Measurements from ENCODE around the gene EIF2AK2. TPM values are rescaled to one million over a fixed set of nuclear protein-coding genes. Genes with fewer than 3 reads are reported as not detected.

Gene EIF2AK2
- total RNA-seq, 5 donors from 2014 or later (not counting 1 experiment from before 2014, with no cell fraction given): 21.7 to 37.5 (median 31.3) TPM

DNA sequence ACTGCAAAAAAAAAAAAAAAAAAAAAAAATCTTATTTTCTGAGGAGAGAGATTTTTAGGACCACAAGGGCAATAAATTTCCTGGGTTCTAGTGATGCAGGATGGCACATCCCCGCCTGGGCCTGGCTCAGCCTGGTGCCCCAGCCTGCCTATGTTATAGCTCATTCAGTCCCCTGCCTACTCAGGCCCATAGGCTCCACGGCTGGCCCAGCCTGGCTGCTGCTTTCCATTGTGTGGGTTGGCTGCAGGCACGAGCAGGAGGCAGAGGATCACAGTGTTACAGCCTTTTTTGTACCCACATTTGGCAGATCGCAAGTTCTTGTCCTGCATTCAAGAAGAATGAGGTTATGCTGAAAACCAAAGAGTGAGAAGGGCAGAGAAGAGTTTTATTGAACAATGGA, 34.5 kb upstream of the EIF2AK2 start:
- H3K9me3 Mint-ChIP-seq: no peaks in the 10 kb centered on the region
- no peaks in the 10 kb centered on the region for H3K27me3 ChIP-seq (replicated peaks in 1 of 2; ENCODE audit: control insufficient read depth in 2 of 2, extremely low read depth in 1 of 2, insufficient read depth in 2 of 2, low read length in 1 of 2)
- 85% methylated on average over 3 of the region's 4 CpGs for WGBS (ENCODE audit: insufficient coverage)
- H3K4me3 ChIP-seq (ENCODE audit: control insufficient read depth in 1 of 2, extremely low read depth in 1 of 2, low read length in 1 of 2): no peak overlapping the region
- H3K27ac Mint-ChIP-seq: no peak overlapping the region
- POLR2A ChIA-PET: no interaction called here
- CTCF ChIA-PET: interaction anchor here in 1 of 2 donors (0.5 kb wide), 1 partner anchor 1797 kb away, joined by 3 read pairs; no protein-coding TSS in a partner anchor
- H3K4me3 Mint-ChIP-seq: no peak overlapping the region
- no peak for DNase-seq
- H3K36me3 Mint-ChIP-seq: peaks cover 1% of the 10 kb centered on the region
- H3K9me3 ChIP-seq: no peaks in the 10 kb centered on the region
- H3K27ac ChIP-seq (ENCODE audit: low read length): no peak overlapping the region
- no peaks in the 10 kb centered on the region for H3K36me3 ChIP-seq (ENCODE audit: control insufficient read depth in 2 of 2, extremely low read depth in 1 of 2, insufficient read depth in 1 of 2, low read length in 1 of 2)
- peaks cover 2 to 3% (median 2%) of the 10 kb centered on the region in 3 donors for H3K4me1 Mint-ChIP-seq
- H3K4me1 ChIP-seq (ENCODE audit: control insufficient read depth in 1 of 2, extremely low read depth in 1 of 2, insufficient read depth in 2 of 2, low read length in 2 of 2): peaks cover 0 to 6% of the 10 kb centered on the region in 2 experiments
- peaks cover 3 to 5% of the 10 kb centered on the region in 2 donors for H3K27me3 Mint-ChIP-seq
- ATAC-seq (replicated peaks in 1 of 4): no peak

GRCh38 chr2:37190290-37190689, 33.5 kb upstream of the EIF2AK2 start:
- no peaks in the 10 kb centered on the region for H3K9me3 ChIP-seq
- DNase-seq (no peak), ATAC-seq (replicated peaks in 1 of 4) (no peak)
- H3K27ac ChIP-seq (ENCODE audit: low read length): no peak overlapping the region
- H3K36me3 ChIP-seq (ENCODE audit: control insufficient read depth in 2 of 2, extremely low read depth in 1 of 2, insufficient read depth in 1 of 2, low read length in 1 of 2): no peaks in the 10 kb centered on the region
- no peaks in the 10 kb centered on the region for H3K4me1 Mint-ChIP-seq
- H3K4me1 ChIP-seq (ENCODE audit: control insufficient read depth in 1 of 2, extremely low read depth in 1 of 2, insufficient read depth in 2 of 2, low read length in 2 of 2): no peaks in the 10 kb centered on the region
- ChIA-PET POLR2A (no interaction called here), CTCF (no interaction called here)
- H3K4me3 ChIP-seq (ENCODE audit: control insufficient read depth in 1 of 2, extremely low read depth in 1 of 2, low read length in 1 of 2): no peak overlapping the region
- 80% methylated on average over 2 of the region's 4 CpGs for WGBS (ENCODE audit: insufficient coverage)
- no peak overlapping the region for H3K4me3 Mint-ChIP-seq
- H3K36me3 Mint-ChIP-seq: no peaks in the 10 kb centered on the region
- H3K27me3 ChIP-seq (replicated peaks in 1 of 2; ENCODE audit: control insufficient read depth in 2 of 2, extremely low read depth in 1 of 2, insufficient read depth in 2 of 2, low read length in 1 of 2): no peaks in the 10 kb centered on the region
- no peak overlapping the region for H3K27ac Mint-ChIP-seq
- no peaks in the 10 kb centered on the region for H3K9me3 Mint-ChIP-seq
- peaks cover 3 to 7% of the 10 kb centered on the region in 2 donors for H3K27me3 Mint-ChIP-seq

DNA sequence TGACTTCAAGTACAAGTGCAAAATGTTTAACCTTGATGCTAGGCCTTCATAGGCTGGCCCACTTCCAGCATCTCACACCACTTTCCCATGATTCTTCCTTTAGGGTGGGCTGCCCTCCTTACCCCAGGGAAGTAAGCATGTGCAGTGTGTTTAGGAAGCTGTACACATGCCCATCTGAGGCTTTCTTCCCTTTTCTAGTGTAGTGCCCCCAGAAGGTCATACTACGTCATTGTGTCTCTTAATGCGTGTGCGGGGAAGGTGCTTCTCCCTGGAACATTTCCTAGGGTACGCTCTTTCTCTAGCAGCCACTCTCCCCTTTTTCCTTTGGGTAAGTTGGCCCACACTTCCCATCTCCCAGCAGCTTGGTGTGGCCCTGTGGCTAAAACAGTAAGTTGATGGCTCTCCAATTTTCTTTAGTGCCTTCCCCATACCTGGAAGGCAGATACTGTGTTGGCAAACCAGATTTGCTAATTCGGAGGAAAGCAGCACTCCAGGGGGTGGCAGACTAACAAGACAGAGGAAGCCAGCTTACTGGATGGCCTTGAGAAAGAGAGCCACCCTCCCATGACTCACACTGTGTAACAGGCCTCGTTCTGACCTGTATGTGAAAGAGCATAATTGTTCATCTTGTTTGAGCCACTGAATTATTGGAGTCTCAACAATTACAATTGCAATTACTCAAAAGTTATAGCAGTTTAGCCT, 32.8 kb upstream of the EIF2AK2 start:
- no peaks in the 10 kb centered on the region for H3K4me1 ChIP-seq (ENCODE audit: control insufficient read depth in 1 of 2, extremely low read depth in 1 of 2, insufficient read depth in 2 of 2, low read length in 2 of 2)
- no peaks in the 10 kb centered on the region for H3K36me3 Mint-ChIP-seq
- 93% methylated on average over 4 of the region's 6 CpGs for WGBS (ENCODE audit: insufficient coverage)

GRCh38 chr2:37188570-37188969, 31.8 kb upstream of the EIF2AK2 start, which contains the start of gene SULT6B1:
Gene SULT6B1 (minus strand): TSS chr2:37188670. CDS start chr2:37188640, 30 bp downstream.
- ATAC-seq (replicated peaks in 1 of 4) (no peak), DNase-seq (no peak)
- Histone ChIP-seq H3K36me3 (ENCODE audit: control insufficient read depth in 2 of 2, extremely low read depth in 1 of 2, insufficient read depth in 1 of 2, low read length in 1 of 2) (no peaks in the 10 kb centered on the region), H3K27ac (ENCODE audit: low read length) (no peak within 1 kb of the TSS), H3K4me1 (ENCODE audit: control insufficient read depth in 1 of 2, extremely low read depth in 1 of 2, insufficient read depth in 2 of 2, low read length in 2 of 2) (no peaks in the 10 kb centered on the region), H3K27me3 (replicated peaks in 1 of 2; ENCODE audit: control insufficient read depth in 2 of 2, extremely low read depth in 1 of 2, insufficient read depth in 2 of 2, low read length in 1 of 2) (peaks cover 0 to 2% of the 10 kb centered on the region in 2 experiments), H3K9me3 (no peaks in the 10 kb centered on the region), H3K4me3 (ENCODE audit: control insufficient read depth in 1 of 2, extremely low read depth in 1 of 2, low read length in 1 of 2) (no peak within 1 kb of the TSS)
- Mint-ChIP-seq H3K27me3 (peaks cover 6 to 10% of the 10 kb centered on the region in 2 donors), H3K9me3 (no peaks in the 10 kb centered on the region), H3K27ac (no peak within 1 kb of the TSS), H3K4me3 (no peak within 1 kb of the TSS), H3K36me3 (no peaks in the 10 kb centered on the region), H3K4me1 (no peaks in the 10 kb centered on the region)
- CTCF ChIA-PET: no interaction called here
- POLR2A ChIA-PET: interaction anchor here in 1 of 2 donors (0.6 kb wide), 1 partner anchor 39 kb away, joined by 3 read pairs; no protein-coding TSS in a partner anchor
- no CpG with 5 or more reads among the region's 2 CpGs for WGBS (ENCODE audit: insufficient coverage)

More for the DNA sequence above, 32.8 kb upstream of the EIF2AK2 start:
- ATAC-seq (replicated peaks in 1 of 4) (no peak), DNase-seq (no peak)
- Mint-ChIP-seq H3K27ac (no peak overlapping the region), H3K9me3 (no peaks in the 10 kb centered on the region), H3K4me1 (no peaks in the 10 kb centered on the region), H3K27me3 (peaks cover 3 to 7% of the 10 kb centered on the region in 2 donors), H3K4me3 (no peak overlapping the region)
- Histone ChIP-seq H3K4me3 (ENCODE audit: control insufficient read depth in 1 of 2, extremely low read depth in 1 of 2, low read length in 1 of 2) (no peak overlapping the region), H3K9me3 (no peaks in the 10 kb centered on the region), H3K27ac (ENCODE audit: low read length) (no peak overlapping the region), H3K27me3 (replicated peaks in 1 of 2; ENCODE audit: control insufficient read depth in 2 of 2, extremely low read depth in 1 of 2, insufficient read depth in 2 of 2, low read length in 1 of 2) (no peaks in the 10 kb centered on the region), H3K36me3 (ENCODE audit: control insufficient read depth in 2 of 2, extremely low read depth in 1 of 2, insufficient read depth in 1 of 2, low read length in 1 of 2) (no peaks in the 10 kb centered on the region)
- POLR2A ChIA-PET: no interaction called here
- CTCF ChIA-PET: no interaction called here

GRCh38 chr2:37181726-37182684, 25.2 kb upstream of the EIF2AK2 start:
- Mint-ChIP-seq H3K36me3 (no peaks in the 10 kb centered on the region), H3K27ac (no peak overlapping the region), H3K27me3 (peaks cover 10 to 21% of the 10 kb centered on the region in 2 donors), H3K4me1 (no peaks in the 10 kb centered on the region), H3K9me3 (no peaks in the 10 kb centered on the region), H3K4me3 (no peak overlapping the region)
- DNase-seq (no peak), ATAC-seq (replicated peaks in 1 of 4) (no peak)
- H3K4me1 ChIP-seq (ENCODE audit: control insufficient read depth in 1 of 2, extremely low read depth in 1 of 2, insufficient read depth in 2 of 2, low read length in 2 of 2): no peaks in the 10 kb centered on the region
- no peak overlapping the region for H3K27ac ChIP-seq (ENCODE audit: low read length)
- peaks cover 0 to 7% of the 10 kb centered on the region in 2 experiments for H3K27me3 ChIP-seq (replicated peaks in 1 of 2; ENCODE audit: control insufficient read depth in 2 of 2, extremely low read depth in 1 of 2, insufficient read depth in 2 of 2, low read length in 1 of 2)
- no peaks in the 10 kb centered on the region for H3K9me3 ChIP-seq
- 89% methylated on average over 5 of the region's 17 CpGs for WGBS (ENCODE audit: insufficient coverage)
- H3K4me3 ChIP-seq (ENCODE audit: control insufficient read depth in 1 of 2, extremely low read depth in 1 of 2, low read length in 1 of 2): no peak overlapping the region
- no peaks in the 10 kb centered on the region for H3K36me3 ChIP-seq (ENCODE audit: control insufficient read depth in 2 of 2, extremely low read depth in 1 of 2, insufficient read depth in 1 of 2, low read length in 1 of 2)
- ChIA-PET POLR2A (interaction anchor here (0.5 to 0.7 kb wide), 2 partner anchors 35 to 76 kb away, joined by 3 read pairs; no protein-coding TSS in a partner anchor), CTCF (no interaction called here)

GRCh38 chr2:37180640-37181039, 23.9 kb upstream of the EIF2AK2 start:
- Mint-ChIP-seq H3K27ac (no peak overlapping the region), H3K4me1 (no peaks in the 10 kb centered on the region), H3K4me3 (no peak overlapping the region), H3K27me3 (peaks cover 12 to 17% of the 10 kb centered on the region in 2 donors), H3K9me3 (no peaks in the 10 kb centered on the region), H3K36me3 (no peaks in the 10 kb centered on the region)
- ChIA-PET POLR2A (no interaction called here), CTCF (no interaction called here)
- Histone ChIP-seq H3K4me1 (ENCODE audit: control insufficient read depth in 1 of 2, extremely low read depth in 1 of 2, insufficient read depth in 2 of 2, low read length in 2 of 2) (no peaks in the 10 kb centered on the region), H3K9me3 (no peaks in the 10 kb centered on the region), H3K4me3 (ENCODE audit: control insufficient read depth in 1 of 2, extremely low read depth in 1 of 2, low read length in 1 of 2) (no peak overlapping the region), H3K27me3 (replicated peaks in 1 of 2; ENCODE audit: control insufficient read depth in 2 of 2, extremely low read depth in 1 of 2, insufficient read depth in 2 of 2, low read length in 1 of 2) (peaks cover 0 to 7% of the 10 kb centered on the region in 2 experiments), H3K36me3 (ENCODE audit: control insufficient read depth in 2 of 2, extremely low read depth in 1 of 2, insufficient read depth in 1 of 2, low read length in 1 of 2) (no peaks in the 10 kb centered on the region), H3K27ac (ENCODE audit: low read length) (no peak overlapping the region)
- DNase-seq (no peak), ATAC-seq (replicated peaks in 1 of 4) (no peak)
- 86% methylated on average over 4 of the region's 5 CpGs for WGBS (ENCODE audit: insufficient coverage)

Measured in T-cell (primary cell).